ENCODE measurements around the gene RRAGA.

- TF ChIP-seq CTCF (IDR thresholded peaks at IDR 0.05), result no peak
- TF ChIP-seq POLR2A (IDR thresholded peaks at IDR 0.05), result no peak
Observed at GRCh38 chr9:19074836-19075235, 25.6 kb downstream of the RRAGA start.

Data from heart left ventricle (tissue), 13 donors.